ENCODE measurements around the gene ANGPTL2. TPM values are rescaled to one million over a fixed set of nuclear protein-coding genes. Genes with fewer than 3 reads are reported as not detected.

The ANGPTL2 gene
- total RNA-seq, 1 experiment from 2014 or later, result 5.1 TPM

GRCh38 chr9:127170652-127171051 is 48.2 kb upstream of the ANGPTL2 start:
- H3K23ac ChIP-seq (ENCODE audit: insufficient read length, low read depth, low read length), result no peak overlapping the region
- no peak overlapping the region for H3K4ac ChIP-seq (ENCODE audit: low read depth, low read length)
- no peaks in the 10 kb centered on the region for H3K27me3 Mint-ChIP-seq (ENCODE audit: low read depth)
- H3K4me2 ChIP-seq (ENCODE audit: insufficient read depth, insufficient read length, low read length), result no peak overlapping the region
- no peaks in the 10 kb centered on the region for H3K4me1 ChIP-seq (ENCODE audit: insufficient read depth, low read length)
- DNase-seq, result no peak
- no peaks in the 10 kb centered on the region for H3K9me3 Mint-ChIP-seq
- H3K9ac ChIP-seq (ENCODE audit: extremely low read depth, insufficient read length, low read length), result no peak overlapping the region
- no peak overlapping the region for H4K91ac ChIP-seq (ENCODE audit: insufficient read length, low read depth, low read length)
- H2BK15ac ChIP-seq (ENCODE audit: low read depth, low read length), result no peak overlapping the region
- no peak for TF ChIP-seq CTCF (conservative IDR thresholded peaks at IDR 0.05)
- no peak overlapping the region for H3K18ac ChIP-seq (ENCODE audit: insufficient read length, low read depth, low read length)
- no peak overlapping the region for H4K8ac ChIP-seq (replicated peaks; ENCODE audit: insufficient read length, low read depth, low read length)
- no peaks in the 10 kb centered on the region for H3K23me2 ChIP-seq (ENCODE audit: insufficient read length, low read depth, low read length, poor library complexity, severe bottlenecking)
- peaks cover 4 to 5% of the 10 kb centered on the region in 2 experiments for H3K4me1 Mint-ChIP-seq
- H4K5ac ChIP-seq (ENCODE audit: insufficient read length, low read depth, low read length), result no peak overlapping the region
- no CpG with 5 or more reads among the region's 2 CpGs for WGBS (ENCODE audit: extremely low coverage, insufficient read length, low lambda C conversion rate)
- no peak overlapping the region for H2AFZ ChIP-seq (ENCODE audit: low read length)
- no peak overlapping the region for H2BK12ac ChIP-seq (ENCODE audit: insufficient read length, low read depth, low read length)
- no peaks in the 10 kb centered on the region for H3K79me2 ChIP-seq (ENCODE audit: insufficient read depth, low read length)
- no peaks in the 10 kb centered on the region for H4K20me1 ChIP-seq (ENCODE audit: control insufficient read depth, insufficient read depth, insufficient read length)
- no peak overlapping the region for H2BK20ac ChIP-seq (ENCODE audit: low read depth, low read length, poor library complexity, severe bottlenecking)
- no peak overlapping the region for H2BK5ac ChIP-seq (ENCODE audit: insufficient read length, low read length)
- H3K4me3 Mint-ChIP-seq, result no peak overlapping the region
- H3K56ac ChIP-seq (ENCODE audit: insufficient read length, low read depth, low read length), result no peak overlapping the region
- H3K9me3 ChIP-seq (ENCODE audit: control insufficient read depth, low read depth, low read length), result no peaks in the 10 kb centered on the region
- H3K27ac Mint-ChIP-seq, result no peak overlapping the region
- H2BK120ac ChIP-seq (ENCODE audit: low read depth, low read length, poor library complexity, severe bottlenecking), result no peak overlapping the region
- H3K27ac ChIP-seq (ENCODE audit: insufficient read length, low read depth, low read length), result no peak overlapping the region
- H3K36me3 Mint-ChIP-seq (ENCODE audit: insufficient read depth in 1 of 3, low read depth in 3 of 3), result peaks cover 0 to 6% (median 0%) of the 10 kb centered on the region in 3 experiments; a peak in 4 of 7 replicates
- H3K79me1 ChIP-seq (ENCODE audit: insufficient read depth, low read depth, low read length, poor library complexity, severe bottlenecking), result no peaks in the 10 kb centered on the region
- no peaks in the 10 kb centered on the region for H3K27me3 ChIP-seq (ENCODE audit: insufficient read depth, low read length)
- H3K14ac ChIP-seq (ENCODE audit: insufficient read depth, low read length), result no peak overlapping the region
- H3T11ph ChIP-seq (ENCODE audit: low read length), result no peak overlapping the region
- H2AK5ac ChIP-seq (ENCODE audit: insufficient read length, low read length), result no peak overlapping the region
